CD4-positive, alpha-beta T cell (primary cell): ENCODE measurements around the gene ABHD16B. TPM values are rescaled to one million over a fixed set of nuclear protein-coding genes. Genes with fewer than 3 reads are reported as not detected.
"Not testable (repeated sequence)": the region's sequence is repeated elsewhere in the genome, so short reads cannot be mapped to it uniquely, and the experiment has no call there.

ENCODE experiments used
- ATAC-seq: fragments of 200-7000 bp; cut with Tn5 transposase; one replicate; pipeline ENCODE4 v1.10.0; 2022; ENCODE audit warnings: mild to moderate bottlenecking; ENCODE audit not compliant: poor library complexity
- CTCF ChIA-PET: fragments of 350-600 bp; sonication (Branson Sonifier 250); formaldehyde crosslinking; loops from one replicate; lab custom pipeline; 2021; ENCODE audit warnings: antibody characterized with exemption, inconsistent platforms; lab: Charles Lee
- POLR2A ChIA-PET: fragments of 350-600 bp; sonication (Branson Sonifier 250); formaldehyde crosslinking; loops from one replicate; lab custom pipeline; 2021; ENCODE audit warnings: antibody characterized with exemption, inconsistent platforms; lab: Charles Lee
- DNase-seq, 14 experiments: peaks; one replicate each; pipeline ENCODE4 v3.0.0-alpha.2; 2013 to 2020; ENCODE audit warnings: mixed read lengths in 2 of 14
- H3K27ac ChIP-seq, 2 donors: one replicate each; pipeline versions ENCODE4 v1.5.1 to v1.7.0; 2013; ENCODE audit warnings: low read length in 2 of 2, low read depth in 1 of 2, mild to moderate bottlenecking in 1 of 2
- H3K27me3 ChIP-seq, 2 experiments: 1 replicate in 1 of 2; 2 replicates in 1 of 2; pipeline versions ENCODE4 v1.6.1 to v1.7.0; 2013; ENCODE audit warnings: low read length in 2 of 2, control low read depth in 1 of 2, mild to moderate bottlenecking in 1 of 2, moderate library complexity in 1 of 2; ENCODE audit not compliant: insufficient read depth in 2 of 2, control insufficient read depth in 1 of 2
- H3K36me3 ChIP-seq: one replicate; pipeline ENCODE4 v1.6.1; 2013; ENCODE audit warnings: low read length, control low read depth; ENCODE audit not compliant: insufficient read depth
- H3K4me1 ChIP-seq: one replicate; pipeline ENCODE4 v1.6.1; 2013; ENCODE audit warnings: low read length, control low read depth; ENCODE audit not compliant: insufficient read depth
- H3K4me3 ChIP-seq: one replicate; pipeline ENCODE4 v1.5.1; 2013; ENCODE audit warnings: mild to moderate bottlenecking, low read length, moderate library complexity
- H3K9me3 ChIP-seq, 2 experiments: 1 replicate in 1 of 2; 2 replicates in 1 of 2; pipeline versions ENCODE4 v1.6.1 to v1.7.0; 2013; ENCODE audit warnings: low read length in 2 of 2, mild to moderate bottlenecking in 2 of 2, control low read depth in 1 of 2, moderate library complexity in 1 of 2; ENCODE audit not compliant: control insufficient read depth in 1 of 2, insufficient read depth in 1 of 2
- H3K27ac Mint-ChIP-seq: one replicate; pipeline ENCODE4 v1.8.0; 2020; ENCODE audit warnings: mixed read lengths
- H3K27me3 Mint-ChIP-seq: one replicate; pipeline ENCODE4 v1.8.0; 2021; ENCODE audit warnings: mixed read lengths
- H3K36me3 Mint-ChIP-seq: one replicate; pipeline ENCODE4 v1.8.0; 2021; ENCODE audit warnings: low read depth, mixed read lengths
- H3K4me1 Mint-ChIP-seq: one replicate; pipeline ENCODE4 v1.8.0; 2021; ENCODE audit warnings: low read depth, mixed read lengths
- H3K4me3 Mint-ChIP-seq: one replicate; pipeline ENCODE4 v1.8.0; 2020; ENCODE audit warnings: mild to moderate bottlenecking, mixed read lengths
- H3K9me3 Mint-ChIP-seq: one replicate; pipeline ENCODE4 v1.8.0; 2020; ENCODE audit warnings: mixed read lengths
- CTCF ChIP-seq: fragments of 200-600 bp; IDR thresholded peaks from one replicate; pipeline ENCODE4 v1.8.0; 2022; ENCODE audit warnings: antibody characterized with exemption, mild to moderate bottlenecking
- intact Hi-C, 2 experiments: fragments of 100-400 bp; cut with DNase I in 1 of 2; cut with micrococcal nuclease in 1 of 2; formaldehyde crosslinking; loops; one replicate each; pipeline versions ENCODE4 v1.15.1 to v1.9.0; 2023 to 2025; cut with DNase I, micrococcal nuclease
- total RNA-seq, 174 experiments: library from RNA in 2 of 174; stranded (reverse) in 2 of 174; gene quantifications; one replicate each; pipeline ENCODE4 v1.2.3 and lab custom pipeline; 2021 to 2026

ABHD16B gene
- total RNA-seq, 2 experiments from 2014 or later = not detected

GRCh38 chr20:63864545-63864977, 3.3 kb downstream of the ABHD16B start:
- Mint-ChIP-seq H3K27me3 (no peaks in the 10 kb centered on the region), H3K36me3 (peaks cover 38% of the 10 kb centered on the region), H3K27ac (peak overlapping the region; percentile 85), H3K9me3 (no peaks in the 10 kb centered on the region), H3K4me3 (peak overlapping the region; percentile 97), H3K4me1 (peaks cover 31% of the 10 kb centered on the region)
- ChIA-PET CTCF (interaction anchor here (0.7 to 3.5 kb wide), 13 partner anchors 30 to 327 kb away, joined by 3 to 16 read pairs (median 4); partner anchors contain the start of genes ARFRP1, LIME1, PRPF6 and RTEL1), POLR2A (interaction anchor here (0.8 to 3.0 kb wide), 27 partner anchors 9 to 344 kb away, joined by 3 to 25 read pairs (median 5); partner anchors contain the start of genes ARFRP1, DNAJC5, GMEB2 and LIME1)
- H3K4me3 ChIP-seq = peak overlapping the region; percentile 98
- peak overlapping the region; percentile 78 to 89 for H3K27ac ChIP-seq
- H3K36me3 ChIP-seq = peaks cover 21% of the 10 kb centered on the region
- intact Hi-C loops = loop anchor here (1.0 to 10.0 kb wide), 10 partner anchors 30 to 326 kb away; partner anchors contain the start of genes ARFRP1 (in 2 of the 2), RTEL1 (in 2 of the 2), DNAJC5 (in 1 of the 2) and STMN3 (in 1 of the 2)
- peaks cover 0 to 7% of the 10 kb centered on the region in 2 experiments for H3K9me3 ChIP-seq
- ATAC-seq (peak; percentile 4), DNase-seq (no peak)
- H3K4me1 ChIP-seq = peaks cover 37% of the 10 kb centered on the region
- peak; percentile 48 for TF ChIP-seq CTCF
- H3K27me3 ChIP-seq = no peaks in the 10 kb centered on the region

GRCh38 chr20:63864978-63865640, 3.8 kb downstream of the ABHD16B start, which contains the start of gene TPD52L2:
Gene TPD52L2 (plus strand): TSS chr20:63865270. CDS start chr20:63865366, 96 bp downstream.
- peaks cover 37% of the 10 kb centered on the region for H3K4me1 ChIP-seq
- peak within 1 kb of the TSS; percentile 98 for H3K4me3 ChIP-seq

GRCh38 chr20:63867042-63867441, 5.7 kb downstream of the ABHD16B start:
- H3K36me3 Mint-ChIP-seq = peaks cover 41% of the 10 kb centered on the region
- POLR2A ChIA-PET = not testable (repeated sequence)
- intact Hi-C loops = loop anchor here in 1 of 2 experiments (10.0 kb wide), 1 partner anchor 212 kb away; the partner anchor contains the start of genes RTEL1 and STMN3

More at GRCh38 chr20:63864978-63865640, 3.8 kb downstream of the ABHD16B start, which contains the start of gene TPD52L2:
- ATAC-seq = peak; percentile 88
- no peaks in the 10 kb centered on the region for H3K9me3 Mint-ChIP-seq
- Histone ChIP-seq H3K27ac (peak within 1 kb of the TSS; percentile 78 to 89), H3K36me3 (peaks cover 26% of the 10 kb centered on the region), H3K9me3 (peaks cover 0 to 7% of the 10 kb centered on the region in 2 experiments), H3K27me3 (no peaks in the 10 kb centered on the region)
- H3K27me3 Mint-ChIP-seq = no peaks in the 10 kb centered on the region
- H3K36me3 Mint-ChIP-seq = peaks cover 43% of the 10 kb centered on the region
- ChIA-PET POLR2A (interaction anchor here (0.6 to 3.0 kb wide), 29 partner anchors 8 to 344 kb away, joined by 3 to 25 read pairs (median 4); partner anchors contain the start of genes ARFRP1, DNAJC5, GMEB2 and LIME1), CTCF (interaction anchor here (0.6 to 3.5 kb wide), 14 partner anchors 29 to 327 kb away, joined by 3 to 16 read pairs (median 4); partner anchors contain the start of genes ARFRP1, LIME1, PRPF6 and RTEL1)
- H3K27ac Mint-ChIP-seq = peak within 1 kb of the TSS; percentile 85
- DNase-seq = peak; percentile 94 to 99 (median 97)
- H3K4me3 Mint-ChIP-seq = peak within 1 kb of the TSS; percentile 97
- TF ChIP-seq CTCF = no peak
- intact Hi-C loops = loop anchor here (1.0 to 10.0 kb wide), 12 partner anchors 30 to 327 kb away; partner anchors contain the start of genes ARFRP1 (in 2 of the 2), RTEL1 (in 2 of the 2), DNAJC5 (in 1 of the 2) and FNDC11 (in 1 of the 2)
- peaks cover 31% of the 10 kb centered on the region for H3K4me1 Mint-ChIP-seq

More at GRCh38 chr20:63867042-63867441, 5.7 kb downstream of the ABHD16B start:
- H3K4me1 Mint-ChIP-seq = peaks cover 31% of the 10 kb centered on the region
- H3K27ac ChIP-seq, H3K27me3 Mint-ChIP-seq, ATAC-seq, H3K9me3 Mint-ChIP-seq, H3K9me3 ChIP-seq, H3K4me3 ChIP-seq, H3K27me3 ChIP-seq, DNase-seq, H3K27ac Mint-ChIP-seq: not testable (repeated sequence)
- peaks cover 32% of the 10 kb centered on the region for H3K36me3 ChIP-seq
- CTCF ChIA-PET = interaction anchor here (1.1 kb wide), 1 partner anchor 29 kb away, joined by 3 read pairs; no protein-coding TSS in a partner anchor
- peaks cover 35% of the 10 kb centered on the region for H3K4me1 ChIP-seq
- peak overlapping the region; percentile 34 for H3K4me3 Mint-ChIP-seq
